GM19468 (cell line): ENCODE measurements around the gene NCKIPSD.

Experiments used
- ATAC-seq: cut with Tn5 transposase; IDR thresholded peaks from one replicate; pipeline ENCODE4 v1.9.1; 2021; ENCODE audit warnings: mild to moderate bottlenecking, moderate library complexity, moderate number of reproducible peaks; ENCODE audit not compliant: unreplicated experiment; ENCODE audit errors: extremely low read depth

Gene NCKIPSD

DNA sequence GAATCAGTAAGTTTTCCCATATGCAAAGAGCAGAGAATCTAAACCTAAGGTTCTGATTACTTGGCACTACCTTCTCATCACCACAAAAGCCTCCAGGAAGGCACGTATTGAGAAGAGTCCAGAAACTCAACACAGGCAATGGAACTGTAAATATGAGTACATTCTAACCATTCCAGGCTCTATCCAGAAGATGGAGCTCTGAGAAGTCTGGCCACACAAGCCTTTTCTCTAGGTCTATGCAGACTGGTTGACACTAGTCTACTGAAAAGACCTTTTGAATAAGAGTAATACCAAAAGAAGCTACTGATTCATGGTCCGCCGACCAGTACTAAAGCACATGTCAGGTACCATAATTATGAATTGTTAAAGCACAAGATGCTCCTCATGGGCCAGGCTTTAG, 12.2 kb upstream of the NCKIPSD start:
- no peak for ATAC-seq

DNA sequence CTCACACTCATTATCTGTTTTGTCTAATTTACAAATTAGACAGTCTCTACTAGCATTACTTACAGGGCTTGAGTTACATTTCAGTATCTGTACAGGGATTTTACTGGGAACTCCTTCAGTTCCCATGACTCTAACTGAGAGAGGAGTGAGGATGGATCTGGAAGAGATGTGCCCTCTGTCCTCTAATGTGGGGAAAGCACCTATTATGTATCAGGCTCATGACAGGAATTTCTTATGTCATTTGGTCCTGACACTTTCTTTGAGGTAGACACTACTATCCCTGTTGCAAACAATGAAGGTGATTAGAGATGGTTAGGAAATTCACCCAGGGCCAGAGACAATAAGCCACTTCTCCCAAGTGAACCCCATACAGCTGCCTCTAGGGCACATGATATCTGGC, 10.9 kb upstream of the NCKIPSD start:
- ATAC-seq: no peak

DNA sequence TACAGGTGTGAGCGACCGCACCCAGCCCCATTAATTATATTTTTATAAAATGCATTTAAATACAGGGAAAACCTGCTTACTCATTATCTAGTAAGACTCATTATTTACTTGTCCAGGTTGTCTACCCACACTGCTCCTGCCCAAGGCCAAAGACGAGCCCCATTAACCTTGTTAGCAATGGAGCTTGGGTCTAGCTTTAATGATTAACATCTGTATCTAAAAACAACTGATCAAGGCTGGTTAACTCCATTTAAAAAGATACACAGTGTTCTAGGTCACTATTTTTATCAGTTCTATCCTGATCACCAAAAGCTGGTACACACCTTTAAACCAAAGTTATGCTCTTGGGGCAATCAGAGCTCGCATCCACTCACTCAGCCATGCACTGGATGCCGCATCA, 10.4 kb upstream of the NCKIPSD start:
- ATAC-seq: no peak

- ATAC-seq: no peak
These were observed 9.7 kb upstream of the NCKIPSD start for GRCh38 chr3:48695393-48695753.

DNA sequence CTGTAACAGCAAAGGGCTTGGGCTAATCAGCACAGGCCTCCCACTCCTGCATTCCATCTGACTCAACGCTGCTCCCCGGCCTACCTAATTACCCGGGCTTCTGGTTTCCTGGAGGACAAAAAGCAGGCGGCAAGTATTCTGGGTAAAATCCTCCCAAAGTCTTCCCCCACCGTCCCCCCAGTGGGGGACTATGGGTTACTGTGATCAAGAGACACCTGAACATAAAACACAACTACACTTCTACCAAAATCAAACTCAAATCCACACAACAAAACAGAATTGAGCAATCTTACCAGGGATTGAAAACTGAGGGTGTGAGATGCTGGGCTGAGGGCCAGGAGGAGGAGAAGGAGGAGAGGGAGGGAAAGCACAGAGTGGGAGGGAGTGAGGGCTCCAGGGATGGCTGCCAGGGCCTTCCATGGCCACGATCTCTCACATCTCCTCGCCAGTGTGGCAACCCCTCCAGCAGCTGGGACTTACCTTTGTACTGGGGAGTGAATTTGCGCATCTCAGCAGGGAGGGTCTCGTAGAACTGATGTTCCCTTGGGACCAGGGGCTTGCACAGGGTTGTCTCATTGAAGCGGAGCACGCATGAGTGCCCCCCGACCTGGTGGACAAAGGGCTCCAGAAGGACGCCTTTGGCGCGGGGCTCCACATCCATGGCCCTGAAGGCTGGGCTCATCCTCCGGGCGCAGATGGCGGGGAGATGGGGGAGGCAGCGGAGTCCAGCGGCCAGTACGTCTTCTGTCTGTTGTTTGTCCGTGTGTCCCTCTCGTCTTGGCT, 9.1 kb upstream of the NCKIPSD start:
- ATAC-seq: no peak

GRCh38 chr3:48693826-48694225, 8.1 kb upstream of the NCKIPSD start:
- ATAC-seq: no peak

DNA sequence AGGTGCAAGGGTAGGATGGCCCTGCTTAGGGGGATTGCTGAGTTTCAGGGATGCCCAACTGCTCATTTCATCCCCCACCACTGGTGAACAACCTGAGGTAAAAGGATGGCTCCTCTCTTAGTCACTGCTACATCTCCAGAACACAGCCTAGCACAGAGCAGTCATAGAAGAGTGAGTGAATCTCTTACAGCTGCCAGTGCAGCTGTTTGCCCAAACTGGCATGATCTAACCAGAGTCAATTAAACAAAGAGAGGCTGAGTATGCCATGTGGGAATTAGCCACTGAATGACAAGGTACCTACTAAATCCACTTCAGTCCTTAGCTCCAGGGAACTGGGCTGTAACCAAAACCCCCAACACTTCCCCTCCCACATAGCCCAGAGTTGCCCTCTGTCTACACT, 6.8 kb upstream of the NCKIPSD start:
- no peak for ATAC-seq

GRCh38 chr3:48690846-48691458, 5.2 kb upstream of the NCKIPSD start:
- no peak for ATAC-seq

GRCh38 chr3:48689384-48689783, 3.7 kb upstream of the NCKIPSD start:
- no peak for ATAC-seq

DNA sequence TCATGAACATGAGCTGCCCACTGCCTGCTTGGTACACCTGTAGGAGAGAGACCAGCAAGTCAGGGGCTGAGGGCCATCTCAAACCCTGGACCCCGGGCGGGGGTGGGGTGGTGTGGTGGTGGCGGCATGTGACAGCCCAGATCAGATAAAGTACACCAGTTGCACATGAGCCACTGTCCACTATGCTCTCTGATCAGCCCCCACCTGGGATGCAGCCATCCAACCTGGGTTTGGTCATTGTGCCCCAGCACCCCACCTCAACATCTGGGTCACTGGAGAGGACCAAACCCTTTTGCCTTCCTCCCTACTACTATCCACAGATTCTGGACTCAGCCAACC, 3.0 kb upstream of the NCKIPSD start:
- no peak for ATAC-seq

GRCh38 chr3:48688032-48688736, 2.5 kb upstream of the NCKIPSD start:
- ATAC-seq: no peak

DNA sequence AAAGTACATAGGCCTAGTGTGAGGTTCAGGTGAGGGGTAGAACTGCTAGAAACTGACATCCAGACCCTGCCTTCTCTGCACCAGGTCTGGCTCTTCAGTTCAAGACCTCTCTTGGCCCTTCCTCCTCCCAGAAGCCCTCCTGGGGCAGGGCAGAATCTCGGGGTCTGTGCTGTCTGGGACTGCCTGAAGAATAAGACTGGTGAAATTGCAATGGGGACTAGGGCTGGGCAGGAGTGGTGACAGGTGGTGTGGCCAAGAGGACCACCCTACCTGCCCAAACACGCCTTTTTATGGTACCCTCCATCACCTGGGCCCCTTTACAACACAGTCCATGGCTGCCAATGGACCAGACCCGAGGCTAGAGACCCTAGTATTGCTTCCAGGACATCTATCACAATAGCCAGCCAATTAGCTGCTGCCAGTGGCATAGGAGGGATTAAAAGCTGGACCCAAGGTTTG, 1.5 kb upstream of the NCKIPSD start:
- ATAC-seq: no peak

GRCh38 chr3:48686538-48687219, 964 bp upstream of the NCKIPSD start:
- ATAC-seq: no peak

- ATAC-seq: no peak
These were observed 467 bp downstream of the NCKIPSD start for GRCh38 chr3:48685293-48685602.

DNA sequence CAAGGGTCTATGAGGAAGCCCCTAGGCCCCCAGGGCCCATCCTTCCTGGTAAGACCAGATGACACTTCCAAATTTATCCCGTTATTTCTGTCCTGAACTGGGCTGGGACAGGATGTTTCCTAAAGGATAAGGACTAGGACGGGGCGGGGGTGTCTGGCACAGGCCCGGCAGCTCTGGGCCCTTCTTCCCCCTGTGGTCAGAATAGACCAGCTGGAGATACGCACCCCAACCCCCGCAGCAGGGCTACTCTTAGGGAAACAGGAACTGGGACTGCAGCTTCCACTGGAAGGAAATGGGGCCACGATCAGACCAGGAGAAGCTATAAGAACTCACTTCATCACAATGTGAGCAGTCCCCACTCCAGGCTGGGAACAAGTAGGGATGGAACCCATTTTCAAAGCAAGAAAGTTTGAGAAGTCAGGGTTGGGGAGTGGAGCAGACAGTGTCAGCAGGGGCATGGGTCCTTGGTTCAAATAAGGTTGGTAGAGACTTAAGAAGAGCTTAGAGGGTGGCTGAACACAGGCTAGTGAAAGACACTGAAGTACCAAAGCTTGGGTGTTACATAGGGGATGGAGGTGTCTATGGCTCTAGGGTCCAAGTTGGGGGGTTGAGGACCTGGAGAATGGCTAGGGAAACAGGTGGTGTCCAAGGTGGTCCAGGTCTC, 1.1 kb downstream of the NCKIPSD start:
- no peak for ATAC-seq

DNA sequence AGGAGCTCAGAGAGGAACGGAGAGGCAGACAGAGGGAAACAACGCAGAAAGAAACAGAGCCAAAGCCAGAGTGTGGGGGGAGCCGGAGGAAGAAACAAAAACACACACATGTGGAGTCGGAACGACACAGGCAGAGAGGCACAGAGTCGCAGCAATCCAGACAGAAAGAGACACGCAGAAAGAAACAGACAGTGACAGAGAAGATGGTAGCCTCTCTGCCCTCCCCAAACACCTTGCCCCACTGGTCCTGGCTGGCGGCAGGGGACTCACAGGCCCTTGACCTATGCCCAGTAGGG, 1.7 kb downstream of the NCKIPSD start:
- no peak for ATAC-seq

- ATAC-seq: no peak
These were observed 2.9 kb downstream of the NCKIPSD start for GRCh38 chr3:48682786-48683185.

DNA sequence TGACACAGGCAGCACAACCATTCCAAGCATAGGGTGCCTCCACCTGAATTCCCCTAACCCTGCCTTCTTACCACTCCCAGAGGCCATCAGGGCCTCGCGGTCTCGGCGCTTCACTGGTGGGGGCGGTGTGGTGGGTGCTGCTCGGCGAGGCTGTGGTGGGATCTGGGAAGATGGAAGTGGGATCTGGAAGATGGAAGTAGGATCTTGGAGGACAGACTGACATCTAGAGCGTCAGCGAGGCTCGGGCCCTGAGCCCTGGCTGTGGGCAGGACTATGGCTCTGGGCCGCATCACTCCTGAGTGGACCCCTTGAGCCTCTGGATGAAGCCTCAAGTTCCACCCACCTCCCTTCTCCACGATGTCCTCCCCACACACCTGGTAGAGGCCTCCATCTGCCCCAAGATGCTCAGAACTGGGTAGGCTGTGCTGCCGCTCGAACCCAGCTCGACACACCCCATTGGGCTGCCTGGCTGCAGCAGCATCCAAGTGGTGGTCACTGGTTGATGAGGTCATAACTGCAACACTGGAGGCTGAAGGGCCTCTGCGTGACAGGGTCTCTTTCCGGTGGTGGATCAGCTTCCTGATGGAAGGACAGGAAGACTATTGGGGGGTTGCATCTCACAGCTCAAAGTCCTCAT, 3.6 kb downstream of the NCKIPSD start:
- ATAC-seq: no peak

- no peak for ATAC-seq
These were observed 4.2 kb downstream of the NCKIPSD start for GRCh38 chr3:48681541-48681880.

DNA sequence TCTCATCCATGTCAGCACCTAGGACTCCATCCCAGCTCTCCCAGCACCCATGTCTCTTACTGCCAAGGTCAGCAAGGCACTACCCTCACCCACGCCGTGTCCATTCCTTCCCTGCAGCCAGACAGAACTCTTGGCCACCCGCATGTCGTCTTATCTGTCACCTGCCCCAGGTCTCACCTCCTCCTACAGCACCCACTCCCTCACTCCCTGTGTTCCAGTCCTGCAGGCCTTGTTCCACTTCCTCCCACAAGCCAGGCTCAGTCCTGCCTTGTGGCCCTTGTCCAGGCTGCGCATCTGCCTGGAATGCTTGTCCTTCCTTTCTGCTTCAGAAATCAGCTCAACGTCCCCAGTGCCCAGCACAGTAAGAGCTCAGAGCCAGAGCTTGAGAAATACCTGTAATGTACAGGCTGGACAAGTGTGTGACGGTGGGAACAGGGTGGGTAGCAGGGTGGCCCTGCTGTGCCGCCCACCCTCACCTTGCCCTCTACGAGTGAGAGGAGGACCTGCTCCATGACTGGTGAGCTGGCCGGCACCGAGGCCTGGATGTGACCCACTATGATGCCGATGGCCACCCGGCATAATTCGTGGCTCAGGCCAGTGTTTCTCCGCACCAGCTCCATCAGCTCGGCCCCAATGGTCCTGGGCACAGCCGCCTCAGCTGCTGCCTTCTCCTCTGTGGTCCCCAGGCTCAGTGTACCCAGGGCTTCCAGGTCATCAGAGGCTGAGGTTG, 4.7 kb downstream of the NCKIPSD start:
- ATAC-seq: no peak
